ENCODE measurements around the gene CA9. TPM values are rescaled to one million over a fixed set of nuclear protein-coding genes. Genes with fewer than 3 reads are reported as not detected.

Gene CA9
- total RNA-seq, 1 experiment from 2014 or later = 6.6 TPM

GRCh38 chr9:35659340-35659739 is 14.4 kb upstream of the CA9 start:
- no peaks in the 10 kb centered on the region for H3K36me3 ChIP-seq (ENCODE audit: low read depth)
- POLR2A ChIA-PET (ENCODE audit: unreplicated experiment) = interaction anchor here (0.7 kb wide), 1 partner anchor 587 kb away, joined by 13 read pairs; the partner anchor contains the start of gene VCP
- BruUV-seq (replicated peaks) = no TSS peak
- no peaks in the 10 kb centered on the region for H4K20me1 ChIP-seq (ENCODE audit: insufficient read depth)
- H3K27ac ChIP-seq = peak overlapping the region; percentile 94
- intact Hi-C loops (cut with micrococcal nuclease; ENCODE audit: unreplicated experiment) = loop anchor here (2.0 to 5.0 kb wide), 3 partner anchors 38 to 248 kb away; partner anchors contain the start of genes CREB3, HRCT1, SPAAR and TLN1
- TF ChIP-seq EZH2 (IDR thresholded peaks at IDR 0.05; ENCODE audit: low read depth) = no peak
- H3K9me2 ChIP-seq (ENCODE audit: insufficient read depth) = no peaks in the 10 kb centered on the region
- H3K79me2 ChIP-seq (ENCODE audit: low read depth) = 0 out of 2 replicates have a peak, but pooled peaks cover 10% of the 10 kb centered on the region
- peak overlapping the region; percentile 72; the same call in 1 of the 2 replicates for H3K4me3 ChIP-seq
- peaks cover 29% of the 10 kb centered on the region for H3K4me1 ChIP-seq (replicated peaks; ENCODE audit: insufficient read depth)
- CTCF ChIA-PET = no interaction called here
- H3K27me3 ChIP-seq (ENCODE audit: insufficient read depth, low read depth) = no peaks in the 10 kb centered on the region
- no peak overlapping the region for H2AFZ ChIP-seq
- peak overlapping the region; percentile 80 for H3K4me2 ChIP-seq
- DNase-seq = peak; percentile 33 to 60
- peaks cover 22% of the 10 kb centered on the region; the same call in 1 of the 2 replicates for H3F3A ChIP-seq (ENCODE audit: insufficient read depth, low read depth)
- H3K9me3 ChIP-seq (ENCODE audit: insufficient read depth, low read depth) = no peaks in the 10 kb centered on the region

GRCh38 chr9:35660966-35661415 is 12.7 kb upstream of the CA9 start:
- no peaks in the 10 kb centered on the region for H3K9me3 ChIP-seq (ENCODE audit: insufficient read depth, low read depth)
- H3K27me3 ChIP-seq (ENCODE audit: insufficient read depth, low read depth) = no peaks in the 10 kb centered on the region
- H3F3A ChIP-seq (ENCODE audit: insufficient read depth, low read depth) = peaks cover 22% of the 10 kb centered on the region; the same call in 1 of the 2 replicates
- no peak for DNase-seq
- intact Hi-C loops (cut with micrococcal nuclease; ENCODE audit: unreplicated experiment) = no loop called here
- TF ChIP-seq EZH2 (IDR thresholded peaks at IDR 0.05; ENCODE audit: low read depth) = no peak
- TF ChIP-seq CTCF (conservative IDR thresholded peaks at IDR 0.05) = 0 out of 2 replicates have a peak, but pooled peaks have one; percentile 24
- no peak overlapping the region for H3K4me3 ChIP-seq
- H3K79me2 ChIP-seq (ENCODE audit: low read depth) = 0 out of 2 replicates have a peak, but pooled peaks cover 16% of the 10 kb centered on the region
- POLR2A ChIA-PET (ENCODE audit: unreplicated experiment) = interaction anchor here (0.7 kb wide), 2 partner anchors 8 to 9 kb away, joined by 3 read pairs; no protein-coding TSS in a partner anchor
- CTCF ChIA-PET = interaction anchor here (0.8 to 1.2 kb wide), 5 partner anchors 12 to 72 kb away, joined by 3 to 5 read pairs (median 4); partner anchors contain the start of genes CA9 and CREB3
- H2AFZ ChIP-seq = no peak overlapping the region
- H3K27ac ChIP-seq = no peak overlapping the region
- no TSS peak for BruUV-seq (replicated peaks)
- no peak overlapping the region for H3K4me2 ChIP-seq
- H3K36me3 ChIP-seq (ENCODE audit: low read depth) = no peaks in the 10 kb centered on the region
- H3K9me2 ChIP-seq (ENCODE audit: insufficient read depth) = no peaks in the 10 kb centered on the region
- H4K20me1 ChIP-seq (ENCODE audit: insufficient read depth) = no peaks in the 10 kb centered on the region
- peaks cover 33% of the 10 kb centered on the region for H3K4me1 ChIP-seq (replicated peaks; ENCODE audit: insufficient read depth)

GRCh38 chr9:35661756-35662350 is 11.9 kb upstream of the CA9 start:
- TF ChIP-seq EZH2 (IDR thresholded peaks at IDR 0.05; ENCODE audit: low read depth) (no peak), CTCF (conservative IDR thresholded peaks at IDR 0.05) (no peak)
- BruUV-seq (replicated peaks) = no TSS peak
- POLR2A ChIA-PET (ENCODE audit: unreplicated experiment) = interaction anchor here (0.5 to 1.0 kb wide), 3 partner anchors 29 to 85 kb away, joined by 3 to 9 read pairs (median 3); no protein-coding TSS in a partner anchor
- intact Hi-C loops (cut with micrococcal nuclease; ENCODE audit: unreplicated experiment) = no loop called here
- H3K36me3 ChIP-seq (ENCODE audit: low read depth) = no peaks in the 10 kb centered on the region
- DNase-seq = no peak
- H3K79me2 ChIP-seq (ENCODE audit: low read depth) = 0 out of 2 replicates have a peak, but pooled peaks cover 16% of the 10 kb centered on the region
- H3K27ac ChIP-seq = no peak overlapping the region
- H3K9me3 ChIP-seq (ENCODE audit: insufficient read depth, low read depth) = no peaks in the 10 kb centered on the region
- H3K4me1 ChIP-seq (replicated peaks; ENCODE audit: insufficient read depth) = peaks cover 33% of the 10 kb centered on the region
- H3K9me2 ChIP-seq (ENCODE audit: insufficient read depth) = no peaks in the 10 kb centered on the region
- H3K4me3 ChIP-seq = no peak overlapping the region
- H3K4me2 ChIP-seq = no peak overlapping the region
- no peaks in the 10 kb centered on the region for H3K27me3 ChIP-seq (ENCODE audit: insufficient read depth, low read depth)
- CTCF ChIA-PET = interaction anchor here (0.9 to 1.2 kb wide), 3 partner anchors 35 to 71 kb away, joined by 3 to 5 read pairs (median 4); partner anchors contain the start of gene CREB3
- H4K20me1 ChIP-seq (ENCODE audit: insufficient read depth) = no peaks in the 10 kb centered on the region
- no peak overlapping the region for H2AFZ ChIP-seq
- H3F3A ChIP-seq (ENCODE audit: insufficient read depth, low read depth) = peaks cover 20% of the 10 kb centered on the region; the same call in 1 of the 2 replicates
